Common myeloid progenitor, CD34-positive (primary cell): ENCODE measurements around the gene DIS3L2.

Source experiments
- CTCF ChIA-PET: fragments of 350-600 bp; sonication (Branson Sonifier 250); formaldehyde crosslinking; loops from one replicate; lab custom pipeline; 2021; ENCODE audit warnings: antibody characterized with exemption; lab: Charles Lee
- POLR2A ChIA-PET: fragments of 350-600 bp; sonication (Branson Sonifier 250); formaldehyde crosslinking; loops from one replicate; lab custom pipeline; 2021; ENCODE audit warnings: antibody characterized with exemption; lab: Charles Lee
- DNase-seq, 3 donors: peaks; one replicate each; pipeline versions ENCODE4 v3.0.0 to v3.0.0-alpha.2; 2013
- H3K27ac ChIP-seq, 2 experiments: 1 replicate in 1 of 2; 2 replicates in 1 of 2; pipeline ENCODE4 v1.7.0; 2013; ENCODE audit warnings: inconsistent platforms in 2 of 2, low read length in 2 of 2, mild to moderate bottlenecking in 2 of 2, low read depth in 1 of 2, moderate library complexity in 1 of 2; ENCODE audit not compliant: severe bottlenecking in 2 of 2, insufficient read depth in 1 of 2, poor library complexity in 1 of 2
- H3K27me3 ChIP-seq, 5 experiments: replicated peaks in 2 of 5; 1 replicate in 3 of 5; 2 replicates in 2 of 5; pipeline versions ENCODE4 v1.6.1 to v1.7.0; 2013; ENCODE audit warnings: low read length in 4 of 5, mild to moderate bottlenecking in 2 of 5, moderate library complexity in 2 of 5, inconsistent platforms in 1 of 5; ENCODE audit not compliant: insufficient read depth in 5 of 5, control insufficient read depth in 4 of 5
- H3K36me3 ChIP-seq, 4 experiments: 1 replicate in 2 of 4; 2 replicates in 2 of 4; pipeline versions ENCODE4 v1.6.1 to v1.7.0; 2013; ENCODE audit warnings: low read length in 3 of 4, control low read depth in 1 of 4, mild to moderate bottlenecking in 1 of 4; ENCODE audit not compliant: control insufficient read depth in 4 of 4, insufficient read depth in 4 of 4
- H3K4me1 ChIP-seq, 4 experiments: 1 replicate in 3 of 4; 2 replicates in 1 of 4; pipeline versions ENCODE4 v1.6.1 to v1.7.1; 2013; ENCODE audit warnings: low read length in 3 of 4, mild to moderate bottlenecking in 3 of 4, control low read depth in 1 of 4, inconsistent platforms in 1 of 4, moderate library complexity in 1 of 4; ENCODE audit not compliant: control insufficient read depth in 4 of 4, insufficient read depth in 4 of 4; ENCODE audit errors: control extremely low read depth in 1 of 4
- H3K4me3 ChIP-seq, 7 experiments: 1 replicate in 4 of 7; 2 replicates in 3 of 7; pipeline versions ENCODE4 v1.5.1 to v1.7.0; 2013; ENCODE audit warnings: mild to moderate bottlenecking in 7 of 7, low read length in 6 of 7, moderate library complexity in 6 of 7, inconsistent platforms in 2 of 7, low read depth in 2 of 7, control low read depth in 1 of 7; ENCODE audit not compliant: insufficient read depth in 4 of 7, control insufficient read depth in 1 of 7; ENCODE audit errors: extremely low read depth in 1 of 7
- H3K9me3 ChIP-seq, 5 experiments: 1 replicate in 4 of 5; 2 replicates in 1 of 5; pipeline versions ENCODE4 v1.6.1 to v1.7.1; 2013; ENCODE audit warnings: low read length in 4 of 5, mild to moderate bottlenecking in 2 of 5, inconsistent platforms in 1 of 5, low read depth in 1 of 5, moderate library complexity in 1 of 5; ENCODE audit not compliant: control insufficient read depth in 4 of 5, insufficient read depth in 2 of 5; ENCODE audit errors: control extremely low read depth in 1 of 5
- WGBS: methylation state at CpG from one replicate; pipeline ENCODE4 v1.1.5; 2013; ENCODE audit not compliant: insufficient coverage; 5-methylcytosine and 5-hydroxymethylcytosine counted together

Gene DIS3L2

GRCh38 chr2:231925303-231926179, 36.0 kb upstream of the DIS3L2 start:
- Histone ChIP-seq H3K4me3 (peak overlapping the region in 6 of 7 experiments; percentile 48 to 77 (median 64)), H3K4me1 (peaks cover 0 to 32% (median 30%) of the 10 kb centered on the region in 4 experiments), H3K27me3 (peaks cover 0 to 63% (median 25%) of the 10 kb centered on the region in 5 experiments), H3K9me3 (no peaks in the 10 kb centered on the region), H3K36me3 (no peaks in the 10 kb centered on the region), H3K27ac (no peak overlapping the region)
- under 1% methylated on average over 85 of the region's 96 CpGs for WGBS
- ChIA-PET CTCF (interaction anchor here (1.0 to 10.0 kb wide), 15 partner anchors 8 to 400 kb away, joined by 3 to 75 read pairs (median 5); no protein-coding TSS in a partner anchor), POLR2A (interaction anchor here (1.0 kb wide), 1 partner anchor 399 kb away, joined by 3 read pairs; no protein-coding TSS in a partner anchor)
- DNase-seq = peak; percentile 64 to 76 (median 72)

GRCh38 chr2:231926180-231926741, 35.3 kb upstream of the DIS3L2 start, which contains the start of gene NPPC:
TSS of gene NPPC (minus strand) at chr2:231926396. CDS start at chr2:231926249, 147 bp downstream.
- peak; percentile 73 to 85 (median 80) for DNase-seq
- Histone ChIP-seq H3K4me3 (peak within 1 kb of the TSS in 6 of 7 experiments; percentile 48 to 77 (median 64)), H3K27ac (no peak within 1 kb of the TSS), H3K4me1 (peaks cover 0 to 32% (median 30%) of the 10 kb centered on the region in 4 experiments), H3K9me3 (no peaks in the 10 kb centered on the region), H3K27me3 (peaks cover 0 to 63% (median 25%) of the 10 kb centered on the region in 5 experiments), H3K36me3 (no peaks in the 10 kb centered on the region)
- ChIA-PET POLR2A (no interaction called here), CTCF (interaction anchor here (1.0 to 10.0 kb wide), 10 partner anchors 8 to 399 kb away, joined by 3 to 75 read pairs (median 6); no protein-coding TSS in a partner anchor)
- WGBS = under 1% methylated on average over 46 of the region's 54 CpGs

- peak; percentile 28 to 82 (median 76) for DNase-seq
- Histone ChIP-seq H3K4me1 (peaks cover 0 to 32% (median 30%) of the 10 kb centered on the region in 4 experiments), H3K36me3 (no peaks in the 10 kb centered on the region), H3K27ac (no peak overlapping the region), H3K9me3 (no peaks in the 10 kb centered on the region), H3K27me3 (peaks cover 0 to 70% (median 25%) of the 10 kb centered on the region in 5 experiments), H3K4me3 (peak overlapping the region in 6 of 7 experiments; percentile 48 to 77 (median 64))
- CTCF ChIA-PET = interaction anchor here (0.6 to 10.0 kb wide), 7 partner anchors 9 to 398 kb away, joined by 3 to 75 read pairs (median 4); no protein-coding TSS in a partner anchor
- POLR2A ChIA-PET = no interaction called here
- 7% methylated on average over 50 of the region's 51 CpGs for WGBS
These were observed 34.5 kb upstream of the DIS3L2 start for GRCh38 chr2:231926761-231927565.

GRCh38 chr2:231927566-231927890, 34.0 kb upstream of the DIS3L2 start:
- POLR2A ChIA-PET = interaction anchor here (0.6 kb wide), 1 partner anchor 443 kb away, joined by 5 read pairs; no protein-coding TSS in a partner anchor
- 69% methylated on average over 7 of the region's 10 CpGs for WGBS

GRCh38 chr2:231928481-231928880, 33.0 kb upstream of the DIS3L2 start:
- 96% methylated on average over 3 of the region's 5 CpGs for WGBS
- H3K4me3 ChIP-seq = no peak overlapping the region
- CTCF ChIA-PET = interaction anchor here (0.9 to 10.0 kb wide), 5 partner anchors 8 to 596 kb away, joined by 3 to 75 read pairs (median 7); no protein-coding TSS in a partner anchor
- H3K9me3 ChIP-seq = no peaks in the 10 kb centered on the region
- POLR2A ChIA-PET = no interaction called here
- H3K4me1 ChIP-seq = peaks cover 0 to 32% (median 29%) of the 10 kb centered on the region in 4 experiments
- H3K36me3 ChIP-seq = no peaks in the 10 kb centered on the region
- H3K27me3 ChIP-seq = peaks cover 0 to 56% (median 20%) of the 10 kb centered on the region in 5 experiments
- no peak overlapping the region for H3K27ac ChIP-seq
- no peak for DNase-seq

More at GRCh38 chr2:231927566-231927890, 34.0 kb upstream of the DIS3L2 start:
- Histone ChIP-seq H3K27me3 (peaks cover 0 to 66% (median 20%) of the 10 kb centered on the region in 5 experiments), H3K27ac (no peak overlapping the region), H3K4me1 (peaks cover 0 to 32% (median 30%) of the 10 kb centered on the region in 4 experiments), H3K9me3 (no peaks in the 10 kb centered on the region), H3K36me3 (no peaks in the 10 kb centered on the region), H3K4me3 (peak overlapping the region in 1 of 7 experiments; percentile 63)
- CTCF ChIA-PET = interaction anchor here (0.6 to 10.0 kb wide), 4 partner anchors 16 to 398 kb away, joined by 3 to 75 read pairs (median 33); no protein-coding TSS in a partner anchor
- no peak for DNase-seq
